Muscle layer of colon (tissue), 2 donors: ENCODE measurements around the gene CCSER1.
"Not testable (repeated sequence)": the region's sequence is repeated elsewhere in the genome, so short reads cannot be mapped to it uniquely, and the experiment has no call there.

Source experiments
- H3K27ac ChIP-seq: one replicate; pipeline ENCODE4 v1.7.0; 2013; ENCODE audit warnings: low read depth, mild to moderate bottlenecking, low read length, moderate library complexity
- H3K27me3 ChIP-seq, 2 donors: one replicate each; pipeline ENCODE4 v1.7.0; 2013; ENCODE audit warnings: low read length in 2 of 2, mild to moderate bottlenecking in 2 of 2; ENCODE audit not compliant: insufficient read depth in 2 of 2, control insufficient read depth in 1 of 2
- H3K36me3 ChIP-seq: one replicate; pipeline ENCODE4 v1.7.0; 2013; ENCODE audit warnings: mild to moderate bottlenecking, low read length; ENCODE audit not compliant: insufficient read depth
- H3K4me1 ChIP-seq: one replicate; pipeline ENCODE4 v1.7.0; 2013; ENCODE audit warnings: mild to moderate bottlenecking, low read length; ENCODE audit not compliant: insufficient read depth
- H3K4me3 ChIP-seq, 2 donors: one replicate each; pipeline ENCODE4 v1.7.0; 2013; ENCODE audit warnings: low read length in 2 of 2, low read depth in 1 of 2, mild to moderate bottlenecking in 1 of 2, moderate library complexity in 1 of 2
- H3K9ac ChIP-seq: one replicate; pipeline ENCODE4 v1.7.0; 2013; ENCODE audit warnings: low read length
- H3K9me3 ChIP-seq: one replicate; pipeline ENCODE4 v1.7.0; 2013; ENCODE audit warnings: mild to moderate bottlenecking, low read length
- donor health status: abdominal sarcoma.
- donor health status: Adenocarcinoma of cecum.

The CCSER1 gene

GRCh38 chr4:91601401-91601800, 1474.2 kb downstream of the CCSER1 start:
- Histone ChIP-seq H3K27ac (no peak overlapping the region), H3K4me3 (no peak overlapping the region), H3K9me3 (no peaks in the 10 kb centered on the region), H3K9ac (no peak overlapping the region), H3K4me1 (no peaks in the 10 kb centered on the region), H3K27me3 (no peaks in the 10 kb centered on the region), H3K36me3 (no peaks in the 10 kb centered on the region)

- Histone ChIP-seq H3K27ac (no peak overlapping the region), H3K4me3 (no peak overlapping the region), H3K9me3 (no peaks in the 10 kb centered on the region), H3K27me3 (no peaks in the 10 kb centered on the region), H3K9ac (no peak overlapping the region), H3K4me1 (no peaks in the 10 kb centered on the region), H3K36me3 (no peaks in the 10 kb centered on the region)
Measured at GRCh38 chr4:91611782-91612181, 1484.6 kb downstream of the CCSER1 start.

GRCh38 chr4:91620952-91621351, 1493.8 kb downstream of the CCSER1 start:
- Histone ChIP-seq H3K9ac (no peak overlapping the region), H3K9me3 (no peaks in the 10 kb centered on the region), H3K4me3 (no peak overlapping the region), H3K36me3 (no peaks in the 10 kb centered on the region), H3K27me3 (no peaks in the 10 kb centered on the region), H3K4me1 (no peaks in the 10 kb centered on the region), H3K27ac (no peak overlapping the region)

- Histone ChIP-seq H3K4me1 (no peaks in the 10 kb centered on the region), H3K4me3 (no peak overlapping the region), H3K27ac (no peak overlapping the region), H3K9me3 (no peaks in the 10 kb centered on the region), H3K36me3 (no peaks in the 10 kb centered on the region), H3K27me3 (no peaks in the 10 kb centered on the region), H3K9ac (no peak overlapping the region)
Measured at GRCh38 chr4:91621446-91621845, 1494.3 kb downstream of the CCSER1 start.

- H3K27me3 ChIP-seq = no peaks in the 10 kb centered on the region
Measured at GRCh38 chr4:91622925-91623602, 1495.9 kb downstream of the CCSER1 start.

GRCh38 chr4:91623603-91623967, 1496.4 kb downstream of the CCSER1 start:
- H3K27me3 ChIP-seq, H3K4me1 ChIP-seq, H3K27ac ChIP-seq, H3K4me3 ChIP-seq, H3K9me3 ChIP-seq, H3K9ac ChIP-seq, H3K36me3 ChIP-seq: not testable (repeated sequence)

More at GRCh38 chr4:91622925-91623602, 1495.9 kb downstream of the CCSER1 start:
- no peaks in the 10 kb centered on the region for H3K36me3 ChIP-seq
- H3K4me1 ChIP-seq = no peaks in the 10 kb centered on the region
- no peak overlapping the region for H3K27ac ChIP-seq
- H3K9ac ChIP-seq = no peak overlapping the region
- no peak overlapping the region for H3K4me3 ChIP-seq
- H3K9me3 ChIP-seq = no peaks in the 10 kb centered on the region

- Histone ChIP-seq H3K36me3 (no peaks in the 10 kb centered on the region), H3K4me1 (no peaks in the 10 kb centered on the region), H3K4me3 (no peak overlapping the region), H3K9ac (no peak overlapping the region), H3K27me3 (no peaks in the 10 kb centered on the region), H3K9me3 (no peaks in the 10 kb centered on the region), H3K27ac (no peak overlapping the region)
Measured at GRCh38 chr4:91630054-91630453, 1502.9 kb downstream of the CCSER1 start.

GRCh38 chr4:91630764-91631163, 1503.6 kb downstream of the CCSER1 start:
- no peak overlapping the region for H3K4me3 ChIP-seq
- H3K36me3 ChIP-seq = no peaks in the 10 kb centered on the region
- H3K9me3 ChIP-seq = no peaks in the 10 kb centered on the region
- no peaks in the 10 kb centered on the region for H3K27me3 ChIP-seq
- no peaks in the 10 kb centered on the region for H3K4me1 ChIP-seq
- H3K27ac ChIP-seq = no peak overlapping the region
- no peak overlapping the region for H3K9ac ChIP-seq

- no peaks in the 10 kb centered on the region for H3K36me3 ChIP-seq
- no peaks in the 10 kb centered on the region for H3K9me3 ChIP-seq
- H3K27ac ChIP-seq = no peak overlapping the region
- no peak overlapping the region for H3K4me3 ChIP-seq
- H3K4me1 ChIP-seq = no peaks in the 10 kb centered on the region
- no peak overlapping the region for H3K9ac ChIP-seq
- no peaks in the 10 kb centered on the region for H3K27me3 ChIP-seq
Measured at GRCh38 chr4:91631335-91631734, 1504.1 kb downstream of the CCSER1 start.

- Histone ChIP-seq H3K27me3 (no peaks in the 10 kb centered on the region), H3K27ac (no peak overlapping the region), H3K36me3 (no peaks in the 10 kb centered on the region), H3K4me1 (no peaks in the 10 kb centered on the region), H3K9me3 (no peaks in the 10 kb centered on the region), H3K9ac (no peak overlapping the region), H3K4me3 (no peak overlapping the region)
Measured at GRCh38 chr4:91636083-91636482, 1508.9 kb downstream of the CCSER1 start.
